IgD-negative memory B cell (primary cell): Measurements from ENCODE around the gene WDR45B. TPM values are rescaled to one million over a fixed set of nuclear protein-coding genes. Genes with fewer than 3 reads are reported as not detected.
A peak's percentile ranks its signal among the peaks of the same experiment; 100 is the strongest.

ENCODE experiments used
- H3K27ac Mint-ChIP-seq, 3 donors: one replicate each; pipeline ENCODE4 v1.8.0; 2020 to 2022; ENCODE audit warnings: mild to moderate bottlenecking in 3 of 3, mixed read lengths in 3 of 3, moderate library complexity in 1 of 3
- H3K27me3 Mint-ChIP-seq: one replicate; pipeline ENCODE4 v1.8.0; 2021; ENCODE audit warnings: mixed read lengths
- H3K36me3 Mint-ChIP-seq: one replicate; pipeline ENCODE4 v1.8.0; 2020; ENCODE audit warnings: mild to moderate bottlenecking, mixed read lengths
- H3K4me1 Mint-ChIP-seq, 3 donors: one replicate each; pipeline ENCODE4 v1.8.0; 2020 to 2022; ENCODE audit warnings: mixed read lengths in 3 of 3, mild to moderate bottlenecking in 1 of 3
- H3K4me3 Mint-ChIP-seq, 4 donors: one replicate each; pipeline ENCODE4 v1.8.0; 2020 to 2022; ENCODE audit warnings: mild to moderate bottlenecking in 4 of 4, mixed read lengths in 4 of 4, moderate library complexity in 3 of 4
- H3K9me3 Mint-ChIP-seq, 3 donors: one replicate each; pipeline ENCODE4 v1.8.0; 2020 to 2021; ENCODE audit warnings: mixed read lengths in 3 of 3, mild to moderate bottlenecking in 1 of 3
- polyA plus RNA-seq: library from polyadenylated mRNA; unstranded; fragments of 300-500 nt; fragmentation: Illumina TruSeq; gene quantifications from one replicate; pipeline ENCODE4 v1.2.3, GENCODE V29; 2021

The WDR45B gene
- polyA plus RNA-seq, 1 donor from 2014 or later: 32.1 TPM

DNA sequence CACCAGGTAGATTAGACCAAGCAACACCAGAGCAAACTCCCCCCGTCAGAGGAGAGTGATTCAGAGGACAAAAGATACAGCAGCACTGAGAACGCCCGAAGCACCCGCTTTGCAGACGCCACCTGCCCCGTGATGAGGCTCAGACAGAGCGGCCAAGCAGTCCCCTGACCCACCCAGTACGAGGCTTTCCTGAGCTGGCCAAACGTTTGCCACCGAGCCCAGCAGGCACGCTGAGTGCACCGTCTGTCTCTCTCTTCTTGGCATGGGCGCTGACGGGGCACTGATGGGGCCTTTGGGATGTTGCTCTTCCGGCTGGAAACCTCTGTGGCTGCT, 19.4 kb upstream of the WDR45B start:
- peaks cover 3% of the 10 kb centered on the region for H3K36me3 Mint-ChIP-seq
- H3K27ac Mint-ChIP-seq: peak overlapping the region in 2 of 3 donors; percentile 12 to 69
- no peaks in the 10 kb centered on the region for H3K9me3 Mint-ChIP-seq
- H3K4me3 Mint-ChIP-seq: no peak overlapping the region
- peaks cover 0 to 6% (median 2%) of the 10 kb centered on the region in 3 donors for H3K4me1 Mint-ChIP-seq
- H3K27me3 Mint-ChIP-seq: no peaks in the 10 kb centered on the region

DNA sequence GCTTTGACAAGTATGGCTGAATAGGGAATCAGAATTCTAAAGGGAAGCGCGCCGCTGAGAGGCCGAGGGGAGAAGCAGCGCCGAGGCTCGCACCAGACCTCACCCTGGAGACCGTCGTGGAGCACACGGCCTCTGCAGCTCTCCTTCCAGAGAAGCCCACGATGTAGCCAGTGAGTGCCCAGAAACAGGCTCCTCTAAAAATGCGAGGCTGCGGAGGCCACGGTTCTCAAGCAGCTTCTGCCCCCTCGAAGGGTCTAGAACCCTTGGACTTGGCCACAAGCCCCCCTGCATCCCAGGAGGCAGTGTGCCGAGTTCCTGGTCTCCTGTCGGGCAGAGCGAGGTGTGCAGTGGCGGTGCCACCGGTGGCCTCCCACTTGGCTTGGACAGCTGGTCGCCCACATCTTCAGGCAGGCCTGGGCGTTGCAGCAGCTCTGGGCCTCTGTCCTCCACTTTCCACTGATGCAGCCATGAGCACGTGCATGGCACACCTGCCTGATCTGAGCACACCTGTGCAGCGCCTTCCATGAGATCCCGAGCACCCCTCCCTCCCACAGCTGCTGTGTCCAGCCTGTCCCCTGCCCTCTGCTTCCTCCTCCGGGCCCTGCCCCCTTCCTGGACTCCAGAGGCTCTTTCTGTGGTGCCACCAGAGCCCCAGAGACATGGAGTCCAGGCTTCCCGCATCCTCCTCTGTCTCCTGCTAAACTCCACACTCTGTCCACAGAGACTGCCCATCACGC, 18.9 kb upstream of the WDR45B start:
- no peak overlapping the region for H3K4me3 Mint-ChIP-seq
- H3K9me3 Mint-ChIP-seq: no peaks in the 10 kb centered on the region
- H3K27ac Mint-ChIP-seq: peak overlapping the region in 1 of 3 donors; percentile 12
- H3K36me3 Mint-ChIP-seq: peaks cover 3% of the 10 kb centered on the region
- H3K4me1 Mint-ChIP-seq: peaks cover 0 to 6% (median 2%) of the 10 kb centered on the region in 3 donors
- H3K27me3 Mint-ChIP-seq: no peaks in the 10 kb centered on the region

DNA sequence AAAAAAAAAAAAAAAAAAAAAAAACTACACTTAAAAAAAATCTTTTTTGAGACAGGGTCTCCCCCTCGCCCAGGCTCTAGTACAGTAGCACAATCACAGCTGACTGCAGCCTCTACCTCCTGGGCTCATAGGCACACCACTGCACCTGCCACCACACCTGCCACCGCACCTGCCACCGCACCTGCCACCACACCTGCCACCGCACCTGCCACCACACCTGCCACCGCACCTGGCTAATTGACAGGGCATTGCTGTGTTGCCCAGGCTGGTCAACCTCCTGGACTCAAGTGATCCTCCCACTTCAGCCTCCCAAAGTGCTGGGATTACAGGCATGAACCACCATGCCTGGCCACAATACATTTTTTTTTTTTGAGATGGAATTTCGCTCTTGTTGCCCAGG, 17.6 kb upstream of the WDR45B start:
- Mint-ChIP-seq H3K4me1 (peaks cover 0 to 6% (median 2%) of the 10 kb centered on the region in 3 donors), H3K4me3 (no peak overlapping the region), H3K27ac (peak overlapping the region in 1 of 3 donors; percentile 85), H3K9me3 (no peaks in the 10 kb centered on the region), H3K36me3 (peaks cover 3% of the 10 kb centered on the region), H3K27me3 (no peaks in the 10 kb centered on the region)

DNA sequence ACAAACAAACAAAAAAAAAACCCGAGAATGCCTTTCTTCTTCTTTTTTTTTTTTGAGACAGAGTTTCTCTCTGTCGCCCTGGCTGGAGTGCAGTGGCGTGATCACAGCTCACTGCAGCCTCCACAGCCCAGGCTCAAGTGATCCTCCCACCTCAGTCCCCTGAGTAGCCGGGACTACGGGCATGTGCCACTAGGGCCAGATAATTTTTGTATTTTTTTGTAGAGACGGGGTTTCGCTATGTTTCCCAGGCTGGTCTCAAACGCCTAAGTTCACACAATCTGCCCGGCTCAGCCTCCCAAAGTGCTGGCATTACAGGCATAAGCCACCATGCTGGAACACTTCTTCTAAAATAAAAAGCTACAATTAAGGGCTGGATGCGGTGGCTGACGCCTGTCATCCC, 17.0 kb upstream of the WDR45B start:
- H3K4me1 Mint-ChIP-seq: peaks cover 0 to 6% (median 2%) of the 10 kb centered on the region in 3 donors
- H3K27ac Mint-ChIP-seq: no peak overlapping the region
- no peak overlapping the region for H3K4me3 Mint-ChIP-seq
- H3K27me3 Mint-ChIP-seq: no peaks in the 10 kb centered on the region
- H3K9me3 Mint-ChIP-seq: no peaks in the 10 kb centered on the region
- peaks cover 5% of the 10 kb centered on the region for H3K36me3 Mint-ChIP-seq

DNA sequence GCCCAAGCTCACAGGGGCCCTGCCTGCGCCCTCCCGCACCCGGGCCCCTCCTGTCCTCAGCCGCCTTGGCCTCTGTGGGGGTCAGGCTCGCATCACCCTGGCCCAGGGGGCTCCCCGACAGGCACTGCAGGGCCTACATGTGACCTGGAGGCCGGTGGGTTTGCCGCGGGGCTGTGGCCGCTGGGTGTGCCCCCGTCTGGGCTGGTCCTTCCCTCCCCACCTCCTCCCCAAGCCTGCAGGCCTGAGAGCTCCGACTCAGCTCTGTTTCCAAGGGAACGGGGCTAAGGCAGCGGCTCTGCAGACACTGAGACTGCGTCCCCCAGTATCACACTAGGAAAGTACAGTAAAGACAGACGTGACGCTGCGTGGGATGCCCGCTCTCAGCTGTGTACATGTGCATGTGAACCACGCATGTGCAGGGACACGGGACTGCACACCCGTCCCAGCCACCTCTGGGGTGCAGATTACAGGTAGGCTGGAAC, 16.5 kb upstream of the WDR45B start:
- Mint-ChIP-seq H3K4me3 (no peak overlapping the region), H3K36me3 (peaks cover 6% of the 10 kb centered on the region), H3K27ac (no peak overlapping the region), H3K27me3 (no peaks in the 10 kb centered on the region), H3K9me3 (no peaks in the 10 kb centered on the region), H3K4me1 (peaks cover 0 to 6% (median 2%) of the 10 kb centered on the region in 3 donors)

DNA sequence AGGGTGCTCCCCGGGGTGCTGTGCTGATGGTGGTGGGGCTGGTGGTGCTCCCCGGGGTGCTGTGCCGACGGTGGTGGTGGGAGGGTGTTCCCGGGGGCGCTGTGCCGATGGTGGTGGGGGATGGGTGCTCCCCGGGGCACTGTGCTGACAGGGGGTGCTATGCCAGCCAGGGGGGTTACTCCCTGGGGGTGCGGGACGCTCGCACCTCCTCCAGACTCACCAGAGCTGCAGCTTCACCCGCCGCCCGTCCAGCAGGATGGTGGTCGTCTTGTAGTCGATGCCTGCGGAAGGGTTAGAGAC, 16.0 kb upstream of the WDR45B start:
- Mint-ChIP-seq H3K27ac (no peak overlapping the region), H3K4me1 (peaks cover 0 to 6% (median 2%) of the 10 kb centered on the region in 3 donors), H3K4me3 (no peak overlapping the region), H3K9me3 (no peaks in the 10 kb centered on the region), H3K27me3 (no peaks in the 10 kb centered on the region), H3K36me3 (peaks cover 9% of the 10 kb centered on the region)

DNA sequence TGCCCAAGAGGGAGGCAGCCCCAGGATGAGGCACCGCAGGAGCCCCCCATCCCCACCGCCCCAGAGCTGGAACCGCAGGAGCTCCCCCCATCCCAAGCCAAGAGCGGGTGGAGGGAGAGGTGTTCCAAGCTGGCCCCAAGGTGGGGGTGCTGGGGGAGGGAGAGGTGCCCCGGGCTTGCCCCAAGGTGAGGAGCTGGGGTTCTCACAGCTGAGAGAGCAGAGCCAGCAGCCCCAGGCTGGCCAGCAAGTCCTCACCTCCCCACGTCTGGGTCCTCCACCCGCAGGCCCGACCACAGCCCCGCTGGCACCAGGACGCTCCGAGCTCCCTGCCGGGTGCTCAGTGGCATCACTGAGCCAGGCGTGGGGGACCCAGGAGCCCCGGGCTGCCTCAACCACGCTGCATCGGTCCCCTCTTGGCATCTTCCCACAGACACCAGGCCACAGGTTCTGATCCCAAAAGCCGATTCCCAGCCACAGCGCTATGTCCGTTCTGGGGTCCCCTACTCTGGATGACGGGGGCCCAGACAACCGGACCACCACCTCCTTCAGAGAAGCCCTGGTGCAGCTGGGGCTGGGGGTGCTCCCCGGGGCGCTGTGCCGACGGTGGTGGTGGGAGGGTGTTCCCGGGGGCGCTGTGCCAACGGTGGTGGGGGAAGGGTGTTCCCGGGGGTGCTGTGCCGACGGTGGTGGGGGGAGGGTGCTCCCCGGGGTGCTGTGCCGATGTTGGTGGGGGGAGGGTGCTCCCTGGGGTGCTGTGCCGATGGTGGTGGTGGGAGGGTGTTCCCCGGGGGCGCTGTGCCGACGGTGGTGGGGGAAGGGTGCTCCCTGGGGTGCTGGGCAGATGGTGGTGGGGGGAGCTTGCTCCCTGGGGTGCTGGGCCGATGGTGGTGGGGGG, 15.4 kb upstream of the WDR45B start:
- H3K9me3 Mint-ChIP-seq: no peaks in the 10 kb centered on the region
- H3K4me1 Mint-ChIP-seq: peaks cover 0 to 4% (median 2%) of the 10 kb centered on the region in 3 donors
- H3K27ac Mint-ChIP-seq: no peak overlapping the region
- H3K36me3 Mint-ChIP-seq: peaks cover 9% of the 10 kb centered on the region
- H3K27me3 Mint-ChIP-seq: no peaks in the 10 kb centered on the region
- no peak overlapping the region for H3K4me3 Mint-ChIP-seq

DNA sequence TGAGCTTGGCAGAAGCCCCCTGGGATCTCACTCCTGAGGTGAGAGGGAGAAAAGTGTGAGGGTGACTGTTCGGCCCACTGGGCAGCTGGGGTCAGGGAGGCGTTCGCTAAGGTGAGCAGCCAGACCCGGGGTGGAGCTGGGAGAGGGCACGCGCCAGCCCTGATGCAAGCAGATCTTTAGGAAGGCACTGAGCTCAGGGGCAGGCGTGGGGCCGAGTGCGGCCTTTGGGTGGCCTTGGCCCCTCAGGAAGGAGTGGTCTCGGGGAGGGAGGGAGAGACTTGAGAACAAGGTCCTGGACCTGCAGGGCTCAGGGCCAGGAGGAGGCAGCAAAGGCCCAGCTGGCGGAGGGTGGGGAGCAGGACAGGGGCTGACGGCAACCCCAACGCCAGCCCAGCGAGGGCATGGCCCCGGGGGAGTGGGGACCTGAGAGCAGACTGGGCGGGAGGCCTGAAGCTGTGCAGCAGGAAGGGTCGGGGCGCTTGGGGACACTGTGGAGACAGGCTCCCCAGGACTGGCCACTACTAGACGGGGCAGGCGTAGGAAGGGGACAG, 14.5 kb upstream of the WDR45B start:
- Mint-ChIP-seq H3K9me3 (no peaks in the 10 kb centered on the region), H3K4me3 (no peak overlapping the region), H3K27ac (no peak overlapping the region), H3K27me3 (no peaks in the 10 kb centered on the region), H3K36me3 (peaks cover 9% of the 10 kb centered on the region), H3K4me1 (peaks cover 0 to 2% (median 0%) of the 10 kb centered on the region in 3 donors)

DNA sequence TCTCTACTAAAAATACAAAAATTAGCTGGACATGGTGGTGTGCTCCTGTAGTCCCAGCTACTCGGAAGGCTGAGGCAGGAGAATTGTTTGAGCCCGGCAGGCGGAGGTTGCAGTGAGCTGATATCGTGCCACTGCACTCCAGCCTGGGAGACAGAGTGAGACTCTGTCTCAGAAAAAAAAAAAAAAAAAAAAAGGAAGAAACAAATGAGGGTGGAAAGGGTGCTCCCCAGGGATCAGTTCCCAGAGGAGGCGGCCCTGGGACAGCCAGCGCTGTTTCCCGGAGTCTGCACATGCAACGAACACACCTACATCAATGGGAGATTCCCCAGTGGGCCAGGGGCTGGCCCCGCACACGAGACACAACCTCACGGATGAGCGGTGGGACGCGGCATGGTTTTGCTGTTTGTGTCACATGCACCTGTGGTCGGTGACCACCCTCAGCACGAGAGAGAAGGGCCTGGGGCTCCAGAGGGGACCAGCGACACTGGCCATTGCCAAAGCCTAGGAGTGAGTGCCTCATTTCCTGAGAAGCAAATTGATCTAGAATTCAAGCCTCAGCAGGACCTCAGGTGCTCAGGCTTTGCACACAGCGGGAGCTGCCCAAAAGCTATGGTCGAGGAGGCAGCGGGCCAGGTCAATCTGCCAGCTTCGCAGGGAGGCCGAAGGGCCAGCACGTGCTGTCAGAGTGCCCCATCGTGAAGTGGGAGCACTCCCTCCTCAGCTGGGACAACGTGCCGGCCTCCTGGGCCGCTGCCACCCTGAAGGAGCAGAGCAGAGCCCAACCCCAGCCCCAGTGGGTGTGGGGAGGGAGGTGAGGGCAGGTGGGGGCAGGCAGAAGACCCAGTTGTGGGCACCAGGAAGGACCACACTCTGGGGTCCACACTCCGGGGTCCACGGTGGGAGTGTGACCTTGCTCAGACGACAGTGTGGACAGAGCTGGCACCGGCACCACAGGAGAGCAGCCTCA, 13.8 kb upstream of the WDR45B start:
- H3K27me3 Mint-ChIP-seq: no peaks in the 10 kb centered on the region
- peaks cover 9% of the 10 kb centered on the region for H3K36me3 Mint-ChIP-seq
- no peaks in the 10 kb centered on the region for H3K9me3 Mint-ChIP-seq
- no peak overlapping the region for H3K4me3 Mint-ChIP-seq
- peaks cover 0 to 3% (median 0%) of the 10 kb centered on the region in 3 donors for H3K4me1 Mint-ChIP-seq
- no peak overlapping the region for H3K27ac Mint-ChIP-seq

DNA sequence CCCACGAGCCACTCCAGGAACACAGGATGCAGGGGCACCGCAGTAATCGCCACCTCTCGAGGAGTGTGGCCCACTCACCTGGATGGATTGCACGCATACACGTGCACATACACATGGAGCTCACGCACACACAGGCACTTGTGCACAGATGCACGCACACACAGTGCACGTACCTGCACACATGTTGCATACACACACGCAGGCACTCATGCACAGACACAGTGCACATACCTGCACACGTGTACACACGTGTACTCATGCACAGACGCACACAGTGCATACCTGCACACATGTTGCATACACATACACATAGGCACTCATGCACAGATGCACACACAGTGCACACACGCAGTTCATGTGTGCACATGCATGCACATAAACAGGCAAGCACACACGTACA, 11.6 kb upstream of the WDR45B start:
- H3K27me3 Mint-ChIP-seq: no peaks in the 10 kb centered on the region
- peaks cover 9% of the 10 kb centered on the region for H3K36me3 Mint-ChIP-seq
- H3K9me3 Mint-ChIP-seq: no peaks in the 10 kb centered on the region
- peaks cover 0 to 2% (median 0%) of the 10 kb centered on the region in 3 donors for H3K4me1 Mint-ChIP-seq
- H3K27ac Mint-ChIP-seq: peak overlapping the region in 1 of 3 donors; percentile 45
- H3K4me3 Mint-ChIP-seq: no peak overlapping the region

DNA sequence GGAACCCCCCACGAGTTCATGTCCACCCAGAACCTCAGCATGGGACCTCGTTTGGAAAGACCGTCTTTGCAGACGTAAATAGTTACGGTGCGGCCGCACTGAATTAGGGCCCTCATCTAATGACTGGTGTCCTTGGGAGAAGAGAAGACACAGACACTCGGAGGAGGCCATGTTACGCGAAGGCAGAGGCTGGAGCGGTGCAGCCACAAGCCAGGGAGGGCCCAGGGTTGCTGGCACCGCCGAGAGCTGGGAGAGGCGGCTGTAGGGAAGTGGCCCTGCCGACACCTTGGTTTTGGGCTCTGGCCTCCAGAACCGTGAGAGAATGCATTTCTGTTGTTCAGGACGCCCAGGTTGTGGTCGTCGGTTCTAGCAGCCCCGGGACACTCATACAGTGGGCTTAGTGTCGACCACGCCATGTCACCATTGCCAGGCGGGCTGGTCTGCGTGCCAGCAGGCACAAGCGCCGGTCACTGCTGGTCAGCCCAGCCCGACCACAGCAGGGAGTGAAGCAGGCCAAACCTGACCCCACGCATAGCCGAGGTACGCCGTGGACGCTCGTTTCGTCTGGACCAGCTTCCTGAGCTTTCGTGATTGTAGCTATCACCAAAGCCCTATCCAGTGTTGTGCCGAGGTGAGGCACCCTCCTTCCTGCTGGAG, 10.7 kb upstream of the WDR45B start:
- Mint-ChIP-seq H3K9me3 (no peaks in the 10 kb centered on the region), H3K4me1 (peaks cover 0 to 2% (median 0%) of the 10 kb centered on the region in 3 donors), H3K36me3 (peaks cover 9% of the 10 kb centered on the region), H3K27me3 (no peaks in the 10 kb centered on the region), H3K27ac (no peak overlapping the region), H3K4me3 (no peak overlapping the region)

DNA sequence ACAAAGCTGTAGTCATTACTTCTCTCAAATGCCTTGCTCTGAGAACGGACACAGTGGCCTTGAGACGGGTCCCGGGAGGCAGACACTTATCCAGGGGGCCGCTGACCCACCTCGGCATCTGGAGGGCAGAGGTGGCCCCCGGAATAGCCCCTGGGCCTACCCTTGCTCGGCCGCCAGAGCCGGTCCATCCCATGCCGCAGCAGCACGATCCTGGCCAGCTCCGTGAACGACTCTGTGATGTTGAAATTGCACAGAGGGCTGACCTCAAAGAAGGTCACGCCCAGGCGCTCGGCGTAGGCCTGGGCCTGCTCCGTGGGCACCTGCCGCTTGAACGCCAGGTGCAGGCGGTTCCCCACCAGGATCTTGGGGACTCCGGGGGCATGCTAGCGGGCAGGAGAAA, 10.1 kb upstream of the WDR45B start:
- Mint-ChIP-seq H3K27ac (no peak overlapping the region), H3K36me3 (peaks cover 9% of the 10 kb centered on the region), H3K4me1 (peaks cover 0 to 2% (median 0%) of the 10 kb centered on the region in 3 donors)

DNA sequence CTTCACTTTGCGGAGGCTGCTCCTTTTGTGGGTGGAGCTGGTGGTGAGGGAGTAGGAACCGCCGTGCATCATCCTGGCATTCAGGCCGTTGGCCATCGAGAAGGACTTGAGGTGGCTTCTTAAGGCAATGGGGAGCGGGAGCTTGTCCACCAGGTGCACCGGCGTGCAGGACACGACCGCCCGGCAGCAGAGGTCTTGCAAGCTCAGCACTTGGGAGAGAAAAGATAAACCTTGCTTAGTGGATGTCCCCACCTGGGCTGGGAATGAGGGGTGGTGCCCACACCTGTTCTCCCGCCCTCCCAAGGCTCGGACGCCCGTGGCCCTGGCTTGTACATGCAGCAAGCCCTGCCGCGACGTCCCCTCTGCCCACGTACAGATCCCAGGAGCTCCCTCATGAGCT, 9.7 kb upstream of the WDR45B start:
- Mint-ChIP-seq H3K27ac (no peak overlapping the region), H3K27me3 (no peaks in the 10 kb centered on the region), H3K36me3 (peaks cover 9% of the 10 kb centered on the region), H3K4me3 (no peak overlapping the region), H3K9me3 (no peaks in the 10 kb centered on the region), H3K4me1 (peaks cover 0 to 2% (median 0%) of the 10 kb centered on the region in 3 donors)

More for the DNA sequence above, 10.1 kb upstream of the WDR45B start:
- no peaks in the 10 kb centered on the region for H3K27me3 Mint-ChIP-seq
- no peak overlapping the region for H3K4me3 Mint-ChIP-seq
- no peaks in the 10 kb centered on the region for H3K9me3 Mint-ChIP-seq

DNA sequence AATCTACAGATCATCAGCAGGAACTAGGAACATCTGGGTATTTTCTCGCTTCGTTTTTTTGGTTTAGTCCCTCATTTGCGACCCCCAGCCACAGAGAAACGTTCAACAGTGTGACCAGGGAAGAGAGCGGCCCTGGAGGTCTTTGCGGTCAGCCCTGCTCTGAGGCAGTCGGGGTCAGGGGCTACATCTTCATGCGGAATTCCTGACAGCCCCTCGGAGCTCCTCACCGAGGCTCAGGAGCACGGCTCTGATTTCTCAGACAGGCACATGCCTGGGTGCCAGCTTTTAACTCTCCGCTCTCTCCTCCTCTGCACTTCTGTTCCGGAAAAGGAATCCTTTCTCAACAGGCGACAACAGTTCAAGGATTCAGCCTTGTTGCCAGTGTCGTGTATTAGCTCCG, 8.0 kb upstream of the WDR45B start:
- Mint-ChIP-seq H3K4me3 (no peak overlapping the region), H3K27ac (no peak overlapping the region), H3K4me1 (peaks cover 0 to 2% (median 0%) of the 10 kb centered on the region in 3 donors), H3K36me3 (peaks cover 9% of the 10 kb centered on the region), H3K27me3 (no peaks in the 10 kb centered on the region), H3K9me3 (no peaks in the 10 kb centered on the region)
